Measurements from ENCODE around the gene TMC5.

The TMC5 gene

GRCh38 chr16:19460397-19460796 is 42.7 kb downstream of the TMC5 start:
- no peak for DNase-seq

- DNase-seq, result no peak
These were observed 46.0 kb downstream of the TMC5 start for GRCh38 chr16:19463468-19464315.

- no peak for DNase-seq
These were observed 50.6 kb downstream of the TMC5 start for GRCh38 chr16:19468300-19468699.

GRCh38 chr16:19472482-19472881 is 54.8 kb downstream of the TMC5 start:
- DNase-seq, result no peak

GRCh38 chr16:19474617-19475016 is 56.9 kb downstream of the TMC5 start:
- DNase-seq, result no peak

GRCh38 chr16:19478505-19478904 is 60.8 kb downstream of the TMC5 start:
- DNase-seq, result no peak

- DNase-seq, result no peak
These were observed 61.6 kb downstream of the TMC5 start for GRCh38 chr16:19479302-19479721.

GRCh38 chr16:19481296-19481695 is 63.6 kb downstream of the TMC5 start:
- no peak for DNase-seq

GRCh38 chr16:19481769-19482168 is 64.1 kb downstream of the TMC5 start:
- no peak for DNase-seq

- DNase-seq, result no peak
These were observed 64.6 kb downstream of the TMC5 start for GRCh38 chr16:19482291-19482690.

GRCh38 chr16:19484096-19484495 is 66.4 kb downstream of the TMC5 start:
- no peak for DNase-seq

- no peak for DNase-seq
These were observed 67.9 kb downstream of the TMC5 start for GRCh38 chr16:19485611-19486010.

GRCh38 chr16:19486051-19486450 is 68.4 kb downstream of the TMC5 start:
- DNase-seq, result no peak

- peak; percentile 27 for DNase-seq
These were observed 69.2 kb downstream of the TMC5 start for GRCh38 chr16:19486750-19487325.

- DNase-seq, result no peak
These were observed 70.5 kb downstream of the TMC5 start for GRCh38 chr16:19488213-19488640.

- DNase-seq, result no peak
These were observed 72.9 kb downstream of the TMC5 start for GRCh38 chr16:19490619-19491018.

GRCh38 chr16:19497176-19497575 is 79.5 kb downstream of the TMC5 start:
- DNase-seq, result no peak

- no peak for DNase-seq
These were observed 81.3 kb downstream of the TMC5 start for GRCh38 chr16:19499006-19499405.

- DNase-seq, result no peak
These were observed 81.8 kb downstream of the TMC5 start for GRCh38 chr16:19499481-19499880.

- peak; percentile 36 for DNase-seq
These were observed 84.9 kb downstream of the TMC5 start for GRCh38 chr16:19502395-19503131.

- no peak for DNase-seq
These were observed 85.9 kb downstream of the TMC5 start for GRCh38 chr16:19503461-19504075.

GRCh38 chr16:19505600-19506303 is 88.1 kb downstream of the TMC5 start:
- no peak for DNase-seq

GRCh38 chr16:19506965-19507364 is 89.3 kb downstream of the TMC5 start:
- no peak for DNase-seq

Data from NCI-H226 (cell line).